A549 (cell line): ENCODE data around the gene TRIO. TPM values are rescaled to one million over a fixed set of nuclear protein-coding genes. Genes with fewer than 3 reads are reported as not detected.
A peak's percentile ranks its signal among the peaks of the same experiment; 100 is the strongest.

ENCODE experiments used
- ATAC-seq, 2 experiments: fragments of 200-7000 bp in 1 of 2; fragments of >200 bp in 1 of 2; cut with Nextera tagmentation in 1 of 2; cut with Tn5 transposase in 1 of 2; 3 replicates each; pipeline versions ENCODE4 v1.8.0 to v1.9.1; 2018 to 2020; ENCODE audit warnings: mild to moderate bottlenecking in 1 of 2, moderate library complexity in 1 of 2
- CTCF ChIA-PET: fragments of 300-600 bp; sonication (Branson Sonifier 250); formaldehyde crosslinking; extraction: SDS; loops from one replicate; lab custom pipeline; 2021; ENCODE audit warnings: antibody characterized with exemption, inconsistent platforms; lab: Yijun Ruan, JAX
- POLR2A ChIA-PET: fragments of 350-600 bp; formaldehyde crosslinking; extraction: SDS; loops from one replicate; lab custom pipeline; 2021; ENCODE audit warnings: antibody characterized with exemption, inconsistent platforms; lab: Yijun Ruan, JAX
- DNase-seq, 2 experiments: peaks; one replicate each; pipeline versions ENCODE4 v3.0.0 to v3.0.0-alpha.2; 2011 to 2016; ENCODE audit warnings: low read depth in 1 of 2, low spot score in 1 of 2
- FAIRE-seq: peaks from 2 replicates; lab custom pipeline; 2011; peaks lifted over from hg19 to GRCh38; lab: Jason Lieb, UNC
- H3K27ac ChIP-seq, 2 experiments: fragments of >200 bp; sonication (Bioruptor Twin); formaldehyde crosslinking; 3 replicates each; pipeline ENCODE4 v1.5.1; 2016 to 2017
- H3K4me1 ChIP-seq: fragments of >200 bp; sonication (Bioruptor Twin); formaldehyde crosslinking; 3 replicates; pipeline ENCODE4 v1.6.1; 2016
- H3K4me2 ChIP-seq: fragments of >200 bp; sonication (Bioruptor Twin); formaldehyde crosslinking; 3 replicates; pipeline ENCODE4 v1.6.1; 2016
- H3K4me3 ChIP-seq: fragments of >200 bp; sonication (Bioruptor Twin); formaldehyde crosslinking; 3 replicates; pipeline ENCODE4 v1.5.1; 2016
- H3K9me3 ChIP-seq: fragments of >200 bp; sonication (Bioruptor Twin); formaldehyde crosslinking; 3 replicates; pipeline ENCODE4 v1.6.1; 2016
- ATOH8 ChIP-seq: fragments of 250-450 bp; sonication (Bioruptor Pico); IDR thresholded peaks from 2 replicates; pipeline ENCODE4 v1.5.0; 2020; ENCODE audit warnings: low read depth, mild to moderate bottlenecking, moderate library complexity
- BCL3 ChIP-seq: fragments of >200 bp; sonication (Bioruptor Twin); formaldehyde crosslinking; IDR thresholded peaks from 3 replicates; pipeline ENCODE4 v1.6.1; 2016
- CHD4 ChIP-seq: fragments of 200-600 bp; sonication (generic); IDR thresholded peaks from 2 replicates; pipeline ENCODE4 v1.6.1; 2016; ENCODE audit warnings: antibody characterized with exemption, mild to moderate bottlenecking, borderline replicate concordance
- CTCF ChIP-seq: fragments of >200 bp; sonication (Bioruptor Twin); formaldehyde crosslinking; IDR thresholded peaks from 3 replicates; pipeline ENCODE4 v1.5.1; 2016
- EHF ChIP-seq: fragments of 250-450 bp; sonication (Bioruptor Pico); IDR thresholded peaks from 2 replicates; pipeline ENCODE4 v1.5.0; 2020; ENCODE audit warnings: mild to moderate bottlenecking
- EHMT2 ChIP-seq: fragments of 200-600 bp; sonication (generic); IDR thresholded peaks from 2 replicates; pipeline ENCODE4 v1.6.1; 2016; ENCODE audit warnings: antibody characterized with exemption, low read depth, mild to moderate bottlenecking, moderate library complexity
- ESRRA ChIP-seq: fragments of 150-350 bp; IDR thresholded peaks from 2 replicates; pipeline ENCODE4 v1.6.1; 2014; ENCODE audit warnings: mild to moderate bottlenecking, low read length, borderline replicate concordance
- FOSB ChIP-seq: fragments of 250-450 bp; sonication (Bioruptor Pico); IDR thresholded peaks from 2 replicates; pipeline ENCODE4 v1.5.0; 2020; ENCODE audit warnings: mild to moderate bottlenecking, moderate library complexity
- FOXS1 ChIP-seq: fragments of 250-450 bp; sonication (Bioruptor Pico); IDR thresholded peaks from 2 replicates; pipeline ENCODE4 v1.5.0; 2020; ENCODE audit warnings: mild to moderate bottlenecking, moderate library complexity
- HEYL ChIP-seq: fragments of 250-450 bp; sonication (Bioruptor Pico); IDR thresholded peaks from 2 replicates; pipeline ENCODE4 v1.8.0; 2021; ENCODE audit warnings: mild to moderate bottlenecking, moderate library complexity
- HMGXB4 ChIP-seq: fragments of 250-450 bp; sonication (Bioruptor Pico); IDR thresholded peaks from 2 replicates; pipeline ENCODE4 v1.5.0; 2021; ENCODE audit warnings: mild to moderate bottlenecking, moderate library complexity, borderline replicate concordance
- HOXB13 ChIP-seq: fragments of 250-450 bp; sonication (Bioruptor Pico); IDR thresholded peaks from 2 replicates; pipeline ENCODE4 v1.5.0; 2020; ENCODE audit warnings: low read depth, mild to moderate bottlenecking, moderate library complexity
- KDM1A ChIP-seq: fragments of 200-600 bp; sonication (generic); IDR thresholded peaks from 2 replicates; pipeline ENCODE4 v1.6.1; 2016; ENCODE audit warnings: low read depth, mild to moderate bottlenecking
- MAFK ChIP-seq: fragments of 450-650 bp; IDR thresholded peaks from 2 replicates; pipeline ENCODE4 v1.6.1; 2014; ENCODE audit not compliant: partially characterized antibody
- MYC ChIP-seq: IDR thresholded peaks from 2 replicates; pipeline ENCODE4 v1.6.1; 2012; ENCODE audit warnings: mild to moderate bottlenecking, inconsistent platforms, low read length, improper control_type of control experiment, borderline replicate concordance
- NPAS2 ChIP-seq: fragments of 250-450 bp; sonication (Bioruptor Pico); IDR thresholded peaks from 2 replicates; pipeline ENCODE4 v1.8.0; 2022; ENCODE audit warnings: mild to moderate bottlenecking, moderate library complexity, borderline replicate concordance
- NR3C1 ChIP-seq: fragments of >200 bp; sonication (Bioruptor Twin); formaldehyde crosslinking; IDR thresholded peaks from 3 replicates; pipeline ENCODE4 v1.6.1; 2017
- POLR2A ChIP-seq: IDR thresholded peaks from 2 replicates; pipeline ENCODE4 v1.6.1; 2012; ENCODE audit warnings: mild to moderate bottlenecking, low read length
- POLR2AphosphoS2 ChIP-seq: conservative IDR thresholded peaks from 2 replicates; pipeline ENCODE4 v1.6.1; 2012; ENCODE audit warnings: low read length, improper control_type of control experiment, inconsistent platforms
- RAD21 ChIP-seq, 2 experiments: fragments of >200 bp in 1 of 2; sonication (Bioruptor Twin) in 1 of 2; formaldehyde crosslinking in 1 of 2; IDR thresholded peaks in 1 of 2; conservative IDR thresholded peaks in 1 of 2; 2 replicates in 1 of 2; 3 replicates in 1 of 2; pipeline ENCODE4 v1.6.1; 2012 to 2018; ENCODE audit warnings: inconsistent platforms in 1 of 2
- RARB ChIP-seq: fragments of 250-450 bp; sonication (Bioruptor Pico); IDR thresholded peaks from 2 replicates; pipeline ENCODE4 v1.8.0; 2021; ENCODE audit warnings: mild to moderate bottlenecking, moderate library complexity
- RCOR1 ChIP-seq: fragments of 150-350 bp; IDR thresholded peaks from 2 replicates; pipeline ENCODE4 v1.6.1; 2014; ENCODE audit warnings: antibody characterized with exemption, low read length, low read depth
- RFX5 ChIP-seq: fragments of 450-650 bp; IDR thresholded peaks from 2 replicates; pipeline ENCODE4 v1.7.1; 2014; ENCODE audit warnings: antibody characterized with exemption, mild to moderate bottlenecking, moderate library complexity
- SMC3 ChIP-seq: fragments of >200 bp; sonication (Bioruptor Twin); formaldehyde crosslinking; IDR thresholded peaks from 3 replicates; pipeline ENCODE4 v1.6.1; 2018; ENCODE audit warnings: inconsistent platforms
- TFCP2L1 ChIP-seq: fragments of 250-450 bp; sonication (Bioruptor Pico); IDR thresholded peaks from 2 replicates; pipeline ENCODE4 v1.5.0; 2021; ENCODE audit warnings: mild to moderate bottlenecking
- USF2 ChIP-seq: fragments of 450-650 bp; IDR thresholded peaks from 2 replicates; pipeline ENCODE4 v1.6.1; 2014; ENCODE audit warnings: antibody characterized with exemption
- ZSCAN20 ChIP-seq: fragments of 250-450 bp; sonication (Bioruptor Pico); IDR thresholded peaks from 2 replicates; pipeline ENCODE4 v1.8.0; 2022; ENCODE audit warnings: mild to moderate bottlenecking, moderate library complexity
- WGBS: methylation state at CpG from one replicate; pipeline ENCODE4 v1.1.6; 2017; ENCODE audit errors: missing lambda C conversion rate; 5-methylcytosine and 5-hydroxymethylcytosine counted together
- polyA plus RNA-seq, 4 experiments: library from polyadenylated mRNA; depleted of rRNA in 3 of 4; stranded (reverse); fragments of >200 nt; fragmentation: RNase III in 1 of 4; extraction: RNeasy Plus Mini Kit Qiagen cat#74134 plus additional on column Dnase treatment in 1 of 4; gene quantifications; 2 replicates in 3 of 4; 3 replicates in 1 of 4; pipeline ENCODE4 v1.2.3, GENCODE V29; 2011 to 2017

TRIO gene
- polyA plus RNA-seq, 2 of the 4 experiments (the other 2 are of a cell fraction) = 47.5 to 79.0 TPM

- ChIA-PET POLR2A (no interaction called here), CTCF (no interaction called here)
- H3K27ac ChIP-seq = no peak overlapping the region
- no peak for FAIRE-seq
- TF ChIP-seq ATOH8 (CRISPR knock-in tag) = no peak
- TF ChIP-seq POLR2A = no peak
- no peak for TF ChIP-seq EHF
- no peak for TF ChIP-seq RAD21 (conservative IDR thresholded peaks at IDR 0.05 in 1 of 2, IDR thresholded peaks at IDR 0.05 in 1 of 2)
- TF ChIP-seq KDM1A = no peak
- TF ChIP-seq NPAS2 (CRISPR knock-in tag) = no peak
- TF ChIP-seq USF2 = no peak
- TF ChIP-seq BCL3 = no peak
- TF ChIP-seq CHD4 = no peak
- no peak for TF ChIP-seq RFX5
- TF ChIP-seq CTCF = no peak
- TF ChIP-seq, all 56 proteins: peak for 0
- Histone ChIP-seq H3K4me2 (no peak overlapping the region), H3K4me3 (no peak overlapping the region), H3K9me3 (no peaks in the 10 kb centered on the region), H3K4me1 (no peaks in the 10 kb centered on the region)
- DNase-seq = no peak
- 95% methylated on average over 5 of the region's 5 CpGs for WGBS
- ATAC-seq = no peak
Observed at GRCh38 chr5:14482085-14482484, 338.9 kb downstream of the TRIO start.

GRCh38 chr5:14483504-14484157, 340.5 kb downstream of the TRIO start:
- ChIA-PET POLR2A (no interaction called here), CTCF (no interaction called here)
- Histone ChIP-seq H3K4me3 (no peak overlapping the region), H3K4me2 (no peak overlapping the region), H3K27ac (no peak overlapping the region), H3K4me1 (no peaks in the 10 kb centered on the region), H3K9me3 (no peaks in the 10 kb centered on the region)
- ATAC-seq (peak; percentile 28 to 33; a peak in 3 of 6 replicates), FAIRE-seq (no peak), DNase-seq (no peak)
- TF ChIP-seq NPAS2 (CRISPR knock-in tag) (no peak), SMC3 (no peak), HMGXB4 (CRISPR knock-in tag) (no peak), KDM1A (no peak), ESRRA (no peak), POLR2AphosphoS2 (no peak), TFCP2L1 (CRISPR knock-in tag) (no peak), ZSCAN20 (CRISPR knock-in tag) (no peak), HEYL (CRISPR knock-in tag) (no peak), MAFK (no peak), USF2 (no peak), FOSB (CRISPR knock-in tag) (no peak), HOXB13 (no peak), EHF (no peak), RARB (CRISPR knock-in tag) (no peak), EHMT2 (no peak), NR3C1 (no peak), MYC (no peak), RCOR1 (no peak), FOXS1 (CRISPR knock-in tag) (no peak)
- WGBS = 97% methylated on average over 14 of the region's 16 CpGs
